PC-3 (cell line): Measurements from ENCODE around the gene HMCN2.

Experiments
- EZH2phosphoT487 ChIP-seq: fragments of 300-600 bp; sonication (generic); IDR thresholded peaks from 2 replicates; pipeline ENCODE4 v1.6.1; 2018; ENCODE audit warnings: mild to moderate bottlenecking, antibody characterized with exemption, low read length, borderline replicate concordance
- TF ChIP-seq, protein P1 (sequence below): fragments of 300-600 bp; sonication (generic); conservative IDR thresholded peaks from 2 replicates; pipeline ENCODE4 v1.5.1; 2017; ENCODE audit warnings: antibody characterized with exemption, low read depth, mild to moderate bottlenecking, low read length

DNA sequence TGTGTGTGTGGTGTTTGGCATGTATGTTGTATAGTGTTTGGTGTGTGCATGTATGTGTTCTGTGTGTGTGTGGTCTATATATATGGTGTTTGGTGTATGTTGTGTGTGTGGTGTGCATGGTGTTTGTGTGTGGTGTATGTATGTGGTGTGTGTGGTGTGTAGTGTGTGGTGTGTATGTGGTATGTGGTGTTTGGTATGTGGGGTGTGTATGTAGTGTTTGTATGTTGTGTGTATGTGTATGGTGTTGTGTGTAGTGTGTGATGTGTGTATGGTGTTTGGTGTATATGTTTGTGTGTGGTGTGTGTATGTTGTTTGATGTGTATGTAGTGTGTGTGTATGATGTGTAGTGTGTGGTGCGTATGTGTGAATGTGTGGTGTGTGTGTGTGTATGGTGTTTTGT is 78.8 kb downstream of the HMCN2 start:
- TF ChIP-seq, protein P1, sequence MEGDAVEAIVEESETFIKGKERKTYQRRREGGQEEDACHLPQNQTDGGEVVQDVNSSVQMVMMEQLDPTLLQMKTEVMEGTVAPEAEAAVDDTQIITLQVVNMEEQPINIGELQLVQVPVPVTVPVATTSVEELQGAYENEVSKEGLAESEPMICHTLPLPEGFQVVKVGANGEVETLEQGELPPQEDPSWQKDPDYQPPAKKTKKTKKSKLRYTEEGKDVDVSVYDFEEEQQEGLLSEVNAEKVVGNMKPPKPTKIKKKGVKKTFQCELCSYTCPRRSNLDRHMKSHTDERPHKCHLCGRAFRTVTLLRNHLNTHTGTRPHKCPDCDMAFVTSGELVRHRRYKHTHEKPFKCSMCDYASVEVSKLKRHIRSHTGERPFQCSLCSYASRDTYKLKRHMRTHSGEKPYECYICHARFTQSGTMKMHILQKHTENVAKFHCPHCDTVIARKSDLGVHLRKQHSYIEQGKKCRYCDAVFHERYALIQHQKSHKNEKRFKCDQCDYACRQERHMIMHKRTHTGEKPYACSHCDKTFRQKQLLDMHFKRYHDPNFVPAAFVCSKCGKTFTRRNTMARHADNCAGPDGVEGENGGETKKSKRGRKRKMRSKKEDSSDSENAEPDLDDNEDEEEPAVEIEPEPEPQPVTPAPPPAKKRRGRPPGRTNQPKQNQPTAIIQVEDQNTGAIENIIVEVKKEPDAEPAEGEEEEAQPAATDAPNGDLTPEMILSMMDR = no peak
- no peak for TF ChIP-seq EZH2phosphoT487
